K562 (cell line): ENCODE results near the gene TXLNG. TPM values are rescaled to one million over a fixed set of nuclear protein-coding genes. Genes with fewer than 3 reads are reported as not detected.

Experiments used
- ATF7 ChIP-seq: fragments of 450-650 bp; IDR thresholded peaks from 2 replicates; pipeline ENCODE4 v1.7.1; 2014; ENCODE audit warnings: mild to moderate bottlenecking, moderate library complexity
- C11orf30 ChIP-seq: fragments of 450-650 bp; IDR thresholded peaks from 2 replicates; pipeline ENCODE4 v1.6.1; 2016; ENCODE audit warnings: low read depth, mild to moderate bottlenecking
- ELF1 ChIP-seq: fragments of 200-800 bp; sonication (Bioruptor generic); IDR thresholded peaks from 2 replicates; pipeline ENCODE4 v1.6.1; 2016; ENCODE audit warnings: missing genetic modification characterization, missing compliant biosample characterization
- KLF16 ChIP-seq: IDR thresholded peaks from 2 replicates; pipeline ENCODE4 v1.6.1; 2016; ENCODE audit warnings: antibody characterized with exemption
- MAFK ChIP-seq: IDR thresholded peaks from 2 replicates; pipeline ENCODE4 v1.6.1; 2011; ENCODE audit warnings: low read length, improper control_type of control experiment
- RAD21 ChIP-seq, 2 experiments: fragments of 250-450 bp in 1 of 2; fragments of 450-650 bp in 1 of 2; sonication (Bioruptor Pico) in 1 of 2; formaldehyde crosslinking in 1 of 2; IDR thresholded peaks in 1 of 2; conservative IDR thresholded peaks in 1 of 2; 2 replicates each; pipeline versions ENCODE4 v1.4.0 to v1.8.0; 2020 to 2022; ENCODE audit warnings: mild to moderate bottlenecking in 2 of 2, moderate library complexity in 1 of 2
- RCOR1 ChIP-seq, 2 experiments: IDR thresholded peaks; 2 replicates each; pipeline ENCODE4 v1.6.1; 2012; ENCODE audit warnings: low read depth in 2 of 2, low read length in 2 of 2, borderline replicate concordance in 1 of 2, improper control_type of control experiment in 1 of 2
- SMC3 ChIP-seq: conservative IDR thresholded peaks from 2 replicates; pipeline ENCODE4 v1.6.1; 2011; ENCODE audit warnings: low read depth, low read length, improper control_type of control experiment; ENCODE audit not compliant: insufficient read depth
- TBL1XR1 ChIP-seq, 2 experiments: IDR thresholded peaks; 2 replicates each; pipeline ENCODE4 v1.6.1; 2012; ENCODE audit warnings: improper control_type of control experiment in 2 of 2, low read length in 2 of 2, mild to moderate bottlenecking in 1 of 2
- XRCC5 ChIP-seq: fragments of 200-400 bp; formaldehyde crosslinking; IDR thresholded peaks from 2 replicates; pipeline ENCODE4 v1.6.1; 2017; ENCODE audit warnings: low read depth, mild to moderate bottlenecking, low read length
- polyA plus RNA-seq, 8 experiments: library from polyadenylated mRNA; depleted of rRNA in 4 of 8; stranded (reverse) in 5 of 8; unstranded in 3 of 8; fragments of >200 nt; fragmentation: Nextera tagmentation in 2 of 8; fragmentation: Illumina TruSeq in 1 of 8; extraction: Ambion mirVana in 2 of 8; extraction: Trizol in 1 of 8; gene quantifications; 2 replicates each; pipeline versions ENCODE4 v1.2.1 to v1.2.3, GENCODE V29; 2011 to 2014; ENCODE audit warnings: inconsistent platforms in 1 of 8, missing spikeins in 1 of 8
- total RNA-seq, 7 experiments: library from RNA; depleted of rRNA in 6 of 7; stranded (reverse); fragments of >200 nt in 6 of 7; fragmentation: Illumina TruSeq in 2 of 7; extraction: Trizol in 2 of 7; gene quantifications; 2 replicates each; pipeline versions ENCODE4 v1.2.1 to v1.2.3, GENCODE V29; 2011 to 2021; ENCODE audit warnings: low replicate concordance in 1 of 7
- TF ChIP-seq, protein P1 (sequence below): sonication (generic); formaldehyde crosslinking; IDR thresholded peaks from 2 replicates; pipeline ENCODE4 v1.8.0; 2022; ENCODE audit warnings: missing genetic modification reagents, mild to moderate bottlenecking, moderate library complexity, borderline replicate concordance
- TF ChIP-seq, protein P2 (sequence below), 2 experiments: fragments of 450-650 bp; formaldehyde crosslinking in 1 of 2; IDR thresholded peaks; 2 replicates each; pipeline versions ENCODE4 v1.4.0 to v1.6.1; 2014 to 2020; ENCODE audit warnings: mild to moderate bottlenecking in 2 of 2, borderline replicate concordance in 1 of 2, low read depth in 1 of 2
- TF ChIP-seq, protein P3 (sequence below): fragments of 450-650 bp; IDR thresholded peaks from 2 replicates; pipeline ENCODE4 v1.6.1; 2018; ENCODE audit not compliant: partially characterized antibody

The TXLNG gene
- total and polyA plus RNA-seq, 9 of the 15 experiments (the other 6 are each of a cell fraction or from before 2014, with no cell fraction given): 13.1 to 47.0 (median 31.6) TPM

GRCh38 chrX:16892504-16893362 is 106.5 kb downstream of the TXLNG start (continued):
- peak; percentile 61 for TF ChIP-seq KLF16
- peak; percentile 43; the same call in 1 of the 2 replicates for TF ChIP-seq C11orf30
- TF ChIP-seq SMC3: peak; percentile 48
- TF ChIP-seq ATF7: 0 out of 2 replicates have a peak, but pooled peaks have one; percentile 10
- 0 out of 2 replicates have a peak, but pooled peaks have one; percentile 43 for TF ChIP-seq XRCC5
- TF ChIP-seq ELF1 (tag): peak; percentile 65
- 0 out of 2 replicates have a peak, but pooled peaks have one; percentile 8 for TF ChIP-seq MAFK
- TF ChIP-seq, protein P1, sequence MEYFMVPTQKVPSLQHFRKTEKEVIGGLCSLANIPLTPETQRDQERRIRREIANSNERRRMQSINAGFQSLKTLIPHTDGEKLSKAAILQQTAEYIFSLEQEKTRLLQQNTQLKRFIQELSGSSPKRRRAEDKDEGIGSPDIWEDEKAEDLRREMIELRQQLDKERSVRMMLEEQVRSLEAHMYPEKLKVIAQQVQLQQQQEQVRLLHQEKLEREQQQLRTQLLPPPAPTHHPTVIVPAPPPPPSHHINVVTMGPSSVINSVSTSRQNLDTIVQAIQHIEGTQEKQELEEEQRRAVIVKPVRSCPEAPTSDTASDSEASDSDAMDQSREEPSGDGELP (CRISPR knock-in tag): peak; percentile 48; the same call in 1 of the 2 replicates
- TF ChIP-seq, protein P2, sequence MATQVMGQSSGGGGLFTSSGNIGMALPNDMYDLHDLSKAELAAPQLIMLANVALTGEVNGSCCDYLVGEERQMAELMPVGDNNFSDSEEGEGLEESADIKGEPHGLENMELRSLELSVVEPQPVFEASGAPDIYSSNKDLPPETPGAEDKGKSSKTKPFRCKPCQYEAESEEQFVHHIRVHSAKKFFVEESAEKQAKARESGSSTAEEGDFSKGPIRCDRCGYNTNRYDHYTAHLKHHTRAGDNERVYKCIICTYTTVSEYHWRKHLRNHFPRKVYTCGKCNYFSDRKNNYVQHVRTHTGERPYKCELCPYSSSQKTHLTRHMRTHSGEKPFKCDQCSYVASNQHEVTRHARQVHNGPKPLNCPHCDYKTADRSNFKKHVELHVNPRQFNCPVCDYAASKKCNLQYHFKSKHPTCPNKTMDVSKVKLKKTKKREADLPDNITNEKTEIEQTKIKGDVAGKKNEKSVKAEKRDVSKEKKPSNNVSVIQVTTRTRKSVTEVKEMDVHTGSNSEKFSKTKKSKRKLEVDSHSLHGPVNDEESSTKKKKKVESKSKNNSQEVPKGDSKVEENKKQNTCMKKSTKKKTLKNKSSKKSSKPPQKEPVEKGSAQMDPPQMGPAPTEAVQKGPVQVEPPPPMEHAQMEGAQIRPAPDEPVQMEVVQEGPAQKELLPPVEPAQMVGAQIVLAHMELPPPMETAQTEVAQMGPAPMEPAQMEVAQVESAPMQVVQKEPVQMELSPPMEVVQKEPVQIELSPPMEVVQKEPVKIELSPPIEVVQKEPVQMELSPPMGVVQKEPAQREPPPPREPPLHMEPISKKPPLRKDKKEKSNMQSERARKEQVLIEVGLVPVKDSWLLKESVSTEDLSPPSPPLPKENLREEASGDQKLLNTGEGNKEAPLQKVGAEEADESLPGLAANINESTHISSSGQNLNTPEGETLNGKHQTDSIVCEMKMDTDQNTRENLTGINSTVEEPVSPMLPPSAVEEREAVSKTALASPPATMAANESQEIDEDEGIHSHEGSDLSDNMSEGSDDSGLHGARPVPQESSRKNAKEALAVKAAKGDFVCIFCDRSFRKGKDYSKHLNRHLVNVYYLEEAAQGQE (IDR thresholded peaks at IDR 0.05; ENCODE audit: borderline replicate concordance): peak; percentile 51; the same call in 1 of the 2 replicates
- TF ChIP-seq, protein P2 (CRISPR knock-in tag; IDR thresholded peaks at IDR 0.05; ENCODE audit: low read depth): no peak
- TF ChIP-seq RCOR1 (IDR thresholded peaks at IDR 0.05; ENCODE audit: borderline replicate concordance in 1 of 2, low read depth in 2 of 2, low read length in 2 of 2): peak in 1 of 2 experiments; percentile 60; a peak in 2 of 4 replicates
- 0 out of 4 replicates have a peak, but pooled peaks of 1 of the 2 experiments have one; percentile 13 for TF ChIP-seq TBL1XR1 (IDR thresholded peaks at IDR 0.05; ENCODE audit: low read length in 2 of 2)
- TF ChIP-seq, protein P3, sequence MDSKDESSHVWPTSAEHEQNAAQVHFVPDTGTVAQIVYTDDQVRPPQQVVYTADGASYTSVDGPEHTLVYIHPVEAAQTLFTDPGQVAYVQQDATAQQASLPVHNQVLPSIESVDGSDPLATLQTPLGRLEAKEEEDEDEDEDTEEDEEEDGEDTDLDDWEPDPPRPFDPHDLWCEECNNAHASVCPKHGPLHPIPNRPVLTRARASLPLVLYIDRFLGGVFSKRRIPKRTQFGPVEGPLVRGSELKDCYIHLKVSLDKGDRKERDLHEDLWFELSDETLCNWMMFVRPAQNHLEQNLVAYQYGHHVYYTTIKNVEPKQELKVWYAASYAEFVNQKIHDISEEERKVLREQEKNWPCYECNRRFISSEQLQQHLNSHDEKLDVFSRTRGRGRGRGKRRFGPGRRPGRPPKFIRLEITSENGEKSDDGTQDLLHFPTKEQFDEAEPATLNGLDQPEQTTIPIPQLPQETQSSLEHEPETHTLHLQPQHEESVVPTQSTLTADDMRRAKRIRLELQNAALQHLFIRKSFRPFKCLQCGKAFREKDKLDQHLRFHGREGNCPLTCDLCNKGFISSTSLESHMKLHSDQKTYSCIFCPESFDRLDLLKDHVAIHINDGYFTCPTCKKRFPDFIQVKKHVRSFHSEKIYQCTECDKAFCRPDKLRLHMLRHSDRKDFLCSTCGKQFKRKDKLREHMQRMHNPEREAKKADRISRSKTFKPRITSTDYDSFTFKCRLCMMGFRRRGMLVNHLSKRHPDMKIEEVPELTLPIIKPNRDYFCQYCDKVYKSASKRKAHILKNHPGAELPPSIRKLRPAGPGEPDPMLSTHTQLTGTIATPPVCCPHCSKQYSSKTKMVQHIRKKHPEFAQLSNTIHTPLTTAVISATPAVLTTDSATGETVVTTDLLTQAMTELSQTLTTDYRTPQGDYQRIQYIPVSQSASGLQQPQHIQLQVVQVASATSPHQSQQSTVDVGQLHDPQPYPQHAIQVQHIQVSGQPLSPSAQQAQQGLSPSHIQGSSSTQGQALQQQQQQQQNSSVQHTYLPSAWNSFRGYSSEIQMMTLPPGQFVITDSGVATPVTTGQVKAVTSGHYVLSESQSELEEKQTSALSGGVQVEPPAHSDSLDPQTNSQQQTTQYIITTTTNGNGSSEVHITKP: no peak
- TF ChIP-seq RAD21 (CRISPR knock-in tag; conservative IDR thresholded peaks at IDR 0.05 in 1 of 2, IDR thresholded peaks at IDR 0.05 in 1 of 2): peak; percentile 44 to 67
